Bronchial epithelial cell (primary cell): Measurements from ENCODE around the gene LRFN2. TPM values are rescaled to one million over a fixed set of nuclear protein-coding genes. Genes with fewer than 3 reads are reported as not detected.

ENCODE experiments used
- DNase-seq: peaks from one replicate; pipeline ENCODE4 v3.0.0-alpha.2; 2010; ENCODE audit warnings: low read depth
- FAIRE-seq: peaks from 2 replicates; lab custom pipeline; 2011; peaks lifted over from hg19 to GRCh38; lab: Jason Lieb, UNC
- H3K27me3 ChIP-seq: 2 replicates; pipeline ENCODE4 v1.5.1; 2011; ENCODE audit warnings: low read length; ENCODE audit not compliant: control insufficient read depth, insufficient read depth
- H3K36me3 ChIP-seq: 2 replicates; pipeline ENCODE4 v1.5.1; 2011; ENCODE audit warnings: low read length; ENCODE audit not compliant: control insufficient read depth, insufficient read depth
- H3K4me3 ChIP-seq: 2 replicates; pipeline ENCODE4 v1.5.1; 2011; ENCODE audit warnings: mild to moderate bottlenecking, low read depth, low read length, control low read depth
- CTCF ChIP-seq: IDR thresholded peaks from 2 replicates; pipeline ENCODE4 v1.5.1; 2011; ENCODE audit warnings: mild to moderate bottlenecking, moderate library complexity, low read length, control low read depth, inconsistent platforms; ENCODE audit not compliant: insufficient read depth, severe bottlenecking
- total RNA-seq: library from RNA; depleted of rRNA; stranded (reverse); fragments of >200 nt; gene quantifications from 2 replicates; pipeline ENCODE4 v1.2.1, GENCODE V29; 2014

LRFN2 gene
- total RNA-seq, 1 donor from 2014 or later = not detected

GRCh38 chr6:40343877-40344565 lies 243.1 kb downstream of the LRFN2 start:
- FAIRE-seq (peak; percentile 98), DNase-seq (no peak)
- no peak for TF ChIP-seq CTCF
- H3K4me3 ChIP-seq = no peak overlapping the region
- H3K27me3 ChIP-seq = peaks cover 2% of the 10 kb centered on the region
- no peaks in the 10 kb centered on the region for H3K36me3 ChIP-seq

- DNase-seq = no peak
- no peak for TF ChIP-seq CTCF
- FAIRE-seq = no peak
- Histone ChIP-seq H3K4me3 (no peak overlapping the region), H3K36me3 (no peaks in the 10 kb centered on the region), H3K27me3 (peaks cover 2% of the 10 kb centered on the region)
These were observed 243.8 kb downstream of the LRFN2 start for GRCh38 chr6:40343318-40343876.

- DNase-seq = no peak
- FAIRE-seq = no peak
- H3K4me3 ChIP-seq = no peak overlapping the region
- H3K27me3 ChIP-seq = peaks cover 2% of the 10 kb centered on the region
- no peaks in the 10 kb centered on the region for H3K36me3 ChIP-seq
- no peak for TF ChIP-seq CTCF
These were observed 244.4 kb downstream of the LRFN2 start for GRCh38 chr6:40342723-40343122.

- no peak for FAIRE-seq
- Histone ChIP-seq H3K36me3 (no peaks in the 10 kb centered on the region), H3K27me3 (peaks cover 2% of the 10 kb centered on the region), H3K4me3 (no peak overlapping the region)
- no peak for TF ChIP-seq CTCF
- DNase-seq = no peak
These were observed 245.4 kb downstream of the LRFN2 start for GRCh38 chr6:40341726-40342125.
